Stomach (tissue), 9 donors: ENCODE measurements around the gene NOL12. TPM values are rescaled to one million over a fixed set of nuclear protein-coding genes. Genes with fewer than 3 reads are reported as not detected.
A peak's percentile ranks its signal among the peaks of the same experiment; 100 is the strongest.

Experiments
- DNase-seq, 2 donors: peaks; one replicate each; pipeline versions ENCODE4 v3.0.0 to v3.0.0-alpha.2; 2013 to 2019
- H3K27ac ChIP-seq, 5 donors: fragments of 200-600 bp in 4 of 5; sonication (generic) in 4 of 5; one replicate each; pipeline ENCODE4 v1.5.1; 2013 to 2019; ENCODE audit warnings: mild to moderate bottlenecking in 1 of 5, moderate library complexity in 1 of 5
- H3K27me3 ChIP-seq, 3 donors: fragments of 200-600 bp; sonication (generic); one replicate each; pipeline ENCODE4 v1.5.1; 2017 to 2019; ENCODE audit warnings: mixed run types in 1 of 3
- H3K36me3 ChIP-seq, 4 donors: fragments of 200-600 bp; sonication (generic); 1 replicate in 3 of 4; 2 replicates in 1 of 4; pipeline ENCODE4 v1.5.1; 2016 to 2019
- H3K4me1 ChIP-seq, 4 donors: fragments of 200-600 bp; sonication (generic); one replicate each; pipeline ENCODE4 v1.5.1; 2016 to 2019
- H3K4me3 ChIP-seq, 4 donors: fragments of 200-600 bp; sonication (generic) in 3 of 4; one replicate each; pipeline ENCODE4 v1.5.1; 2016 to 2019; ENCODE audit warnings: mild to moderate bottlenecking in 1 of 4
- H3K9me3 ChIP-seq, 4 donors: fragments of 200-600 bp; sonication (generic); one replicate each; pipeline ENCODE4 v1.5.1; 2016 to 2019
- EP300 ChIP-seq: sonication (generic); formaldehyde crosslinking; IDR thresholded peaks from one replicate; pipeline ENCODE4 v1.6.1; 2017; ENCODE audit warnings: antibody characterized with exemption
- POLR2A ChIP-seq, 4 donors: fragments of 450-650 bp; IDR thresholded peaks; one replicate each; pipeline ENCODE4 v1.6.1; 2016; ENCODE audit warnings: antibody characterized with exemption in 4 of 4, control low read depth in 2 of 4, mild to moderate bottlenecking in 1 of 4, moderate library complexity in 1 of 4
- POLR2AphosphoS5 ChIP-seq, 3 donors: sonication (generic); formaldehyde crosslinking; IDR thresholded peaks; one replicate each; pipeline ENCODE4 v1.6.1; 2016; ENCODE audit warnings: antibody characterized with exemption in 3 of 3
- WGBS, 5 donors: extraction: QIAGEN DNeasy Blood & Tissue Kit in 3 of 5; methylation state at CpG; one replicate each; pipeline versions ENCODE4 v1.1.5 to v1.1.7; 2013 to 2018; 5-methylcytosine and 5-hydroxymethylcytosine counted together
- intact Hi-C: fragments of 100-400 bp; cut with DNase I; formaldehyde crosslinking; loops from one replicate; pipeline ENCODE4 v1.15.1; 2023; ENCODE audit warnings: low total_unique reads
- polyA plus RNA-seq, 3 donors: library from polyadenylated mRNA; stranded (reverse); fragments of 200-250 nt; gene quantifications; one replicate each; pipeline ENCODE4 v1.2.3, GENCODE V29; 2013
- total RNA-seq, 5 donors: library from RNA; depleted of rRNA; stranded (reverse); fragments of >200 nt; gene quantifications; one replicate each; pipeline versions ENCODE4 v1.1.0 to v1.2.3, GENCODE V29; 2014 to 2016
- TF ChIP-seq, protein P1 (sequence below), 7 experiments: fragments of 450-650 bp in 4 of 7; fragments of 200-600 bp in 3 of 7; sonication (generic) in 3 of 7; IDR thresholded peaks; one replicate each; pipeline ENCODE4 v1.5.1; 2016 to 2019; ENCODE audit warnings: antibody characterized with exemption in 7 of 7, control low read depth in 2 of 7, mild to moderate bottlenecking in 1 of 7
- donor health status: healthy with polysubstance abuse.
- donor health status: Bipolar disorder and iron deficiency.
- donor health status: healthy.

The NOL12 gene
- total and polyA plus RNA-seq, 8 donors, result 9.3 to 64.6 (median 35.3) TPM

DNA sequence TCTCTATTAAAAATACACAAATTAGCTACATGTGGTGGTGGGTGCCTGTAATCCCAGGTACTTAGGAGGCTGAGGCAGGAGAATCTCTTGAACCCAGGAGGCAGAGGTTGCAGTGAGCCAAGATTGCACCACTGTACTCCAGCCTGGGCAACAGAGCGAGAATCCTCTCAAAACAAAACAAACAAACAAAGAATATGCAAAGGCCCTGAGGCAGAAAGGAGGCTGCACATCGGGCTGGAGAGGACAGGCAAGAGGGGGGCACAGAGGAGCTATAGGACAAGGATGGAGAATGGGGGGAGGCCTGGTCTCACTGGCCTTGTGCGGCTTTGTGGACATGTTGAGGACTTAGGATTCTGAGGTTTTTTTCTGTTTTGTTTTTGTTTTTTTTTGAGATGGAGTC lies 19.1 kb downstream of the NOL12 start:
- WGBS, 5 donors, result 93 to 98% (median 95%) methylated on average over 3 of the region's 3 CpGs
- Histone ChIP-seq H3K36me3 (no peaks in the 10 kb centered on the region), H3K27me3 (no peaks in the 10 kb centered on the region), H3K4me1 (peaks cover 0 to 21% (median 8%) of the 10 kb centered on the region in 4 donors), H3K27ac (no peak overlapping the region), H3K9me3 (no peaks in the 10 kb centered on the region), H3K4me3 (no peak overlapping the region)
- DNase-seq, result no peak
- TF ChIP-seq POLR2AphosphoS5 (IDR thresholded peaks at IDR 0.05) (no peak), EP300 (no peak), POLR2A (IDR thresholded peaks at IDR 0.05) (no peak)
- TF ChIP-seq, protein P1, sequence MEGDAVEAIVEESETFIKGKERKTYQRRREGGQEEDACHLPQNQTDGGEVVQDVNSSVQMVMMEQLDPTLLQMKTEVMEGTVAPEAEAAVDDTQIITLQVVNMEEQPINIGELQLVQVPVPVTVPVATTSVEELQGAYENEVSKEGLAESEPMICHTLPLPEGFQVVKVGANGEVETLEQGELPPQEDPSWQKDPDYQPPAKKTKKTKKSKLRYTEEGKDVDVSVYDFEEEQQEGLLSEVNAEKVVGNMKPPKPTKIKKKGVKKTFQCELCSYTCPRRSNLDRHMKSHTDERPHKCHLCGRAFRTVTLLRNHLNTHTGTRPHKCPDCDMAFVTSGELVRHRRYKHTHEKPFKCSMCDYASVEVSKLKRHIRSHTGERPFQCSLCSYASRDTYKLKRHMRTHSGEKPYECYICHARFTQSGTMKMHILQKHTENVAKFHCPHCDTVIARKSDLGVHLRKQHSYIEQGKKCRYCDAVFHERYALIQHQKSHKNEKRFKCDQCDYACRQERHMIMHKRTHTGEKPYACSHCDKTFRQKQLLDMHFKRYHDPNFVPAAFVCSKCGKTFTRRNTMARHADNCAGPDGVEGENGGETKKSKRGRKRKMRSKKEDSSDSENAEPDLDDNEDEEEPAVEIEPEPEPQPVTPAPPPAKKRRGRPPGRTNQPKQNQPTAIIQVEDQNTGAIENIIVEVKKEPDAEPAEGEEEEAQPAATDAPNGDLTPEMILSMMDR (IDR thresholded peaks at IDR 0.05), result no peak
- intact Hi-C loops, result no loop called here

DNA sequence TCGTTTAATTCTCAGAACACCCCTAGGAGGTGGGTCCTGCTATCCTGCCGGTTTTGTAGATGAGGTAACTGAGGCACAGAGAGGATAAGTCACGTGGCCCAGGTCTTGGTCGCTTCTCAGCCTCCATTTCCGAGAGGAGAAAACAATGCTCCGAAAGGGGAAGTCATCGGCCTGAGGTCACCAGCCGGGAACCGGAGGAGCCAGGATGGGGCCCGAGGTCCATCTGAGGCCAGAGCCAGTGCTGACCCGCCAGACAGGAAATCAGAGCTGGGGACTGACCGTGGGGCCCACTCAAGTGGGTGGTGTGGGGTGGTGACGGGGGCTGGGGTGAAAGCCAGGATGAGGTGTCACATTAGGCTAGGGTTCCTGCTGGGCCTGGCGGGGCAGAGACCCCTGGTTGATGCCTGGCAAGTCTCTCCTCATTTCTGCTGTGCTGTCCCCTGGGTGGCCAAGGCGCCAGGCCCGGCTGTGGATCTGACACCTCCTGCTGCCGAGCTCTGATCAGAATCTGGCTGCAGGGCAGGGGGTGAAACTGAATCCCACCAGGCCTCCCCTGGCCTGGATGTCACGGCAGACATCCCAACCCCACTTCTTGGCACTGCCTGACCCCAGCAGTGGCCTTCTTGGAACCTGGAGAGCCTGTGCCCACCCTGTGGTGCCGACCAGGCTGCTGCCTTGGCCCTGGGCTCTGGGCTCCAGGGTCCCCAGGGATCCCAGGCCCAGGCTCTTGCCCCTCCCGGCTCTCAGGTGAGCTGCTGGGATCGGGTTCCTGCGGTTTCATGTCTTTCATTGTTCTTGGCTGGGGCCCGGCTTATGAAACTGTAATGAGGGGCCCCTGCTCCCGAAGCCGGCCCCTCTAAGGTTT lies 22.7 kb downstream of the NOL12 start:
- no peak for DNase-seq
- H3K4me1 ChIP-seq, result no peaks in the 10 kb centered on the region
- intact Hi-C loops, result no loop called here
- H3K9me3 ChIP-seq, result no peaks in the 10 kb centered on the region
- H3K4me3 ChIP-seq, result no peak overlapping the region
- TF ChIP-seq, protein P1 (IDR thresholded peaks at IDR 0.05), result no peak
- TF ChIP-seq POLR2A (IDR thresholded peaks at IDR 0.05) (no peak), POLR2AphosphoS5 (IDR thresholded peaks at IDR 0.05) (no peak), EP300 (no peak)
- whole genome bisulfite sequencing, 5 donors, result 72 to 91% (median 88%) methylated on average over 14 to 25 of the region's 25 CpGs
- no peaks in the 10 kb centered on the region for H3K36me3 ChIP-seq
- H3K27me3 ChIP-seq, result no peaks in the 10 kb centered on the region
- H3K27ac ChIP-seq, result no peak overlapping the region

DNA sequence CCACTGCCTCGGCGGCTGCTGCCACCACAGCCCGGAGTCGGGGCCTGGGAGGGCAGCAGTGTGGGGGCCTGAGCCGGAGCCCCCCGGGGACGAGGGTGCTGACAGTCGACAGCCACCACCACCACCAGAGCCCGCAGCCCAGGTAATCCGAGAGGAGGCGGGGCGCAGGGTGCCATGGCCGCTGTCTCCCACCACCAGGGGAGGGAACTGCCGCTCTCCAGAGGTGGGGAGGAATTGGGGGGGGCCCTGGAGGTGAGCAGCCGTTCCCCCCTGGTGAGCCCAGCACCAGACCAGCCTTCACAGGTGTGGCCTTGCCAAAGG lies 23.3 kb downstream of the NOL12 start:
- H3K27me3 ChIP-seq, result no peaks in the 10 kb centered on the region
- no peaks in the 10 kb centered on the region for H3K36me3 ChIP-seq
- DNase-seq, result no peak
- H3K9me3 ChIP-seq, result no peaks in the 10 kb centered on the region
- intact Hi-C loops, result no loop called here
- H3K4me3 ChIP-seq, result no peak overlapping the region
- H3K27ac ChIP-seq, result no peak overlapping the region
- H3K4me1 ChIP-seq, result no peaks in the 10 kb centered on the region
- TF ChIP-seq, protein P1 (IDR thresholded peaks at IDR 0.05), result no peak
- TF ChIP-seq EP300 (no peak), POLR2AphosphoS5 (IDR thresholded peaks at IDR 0.05) (no peak), POLR2A (IDR thresholded peaks at IDR 0.05) (no peak)
- WGBS, 5 donors, result 95 to 97% (median 97%) methylated on average over 5 to 15 of the region's 15 CpGs

DNA sequence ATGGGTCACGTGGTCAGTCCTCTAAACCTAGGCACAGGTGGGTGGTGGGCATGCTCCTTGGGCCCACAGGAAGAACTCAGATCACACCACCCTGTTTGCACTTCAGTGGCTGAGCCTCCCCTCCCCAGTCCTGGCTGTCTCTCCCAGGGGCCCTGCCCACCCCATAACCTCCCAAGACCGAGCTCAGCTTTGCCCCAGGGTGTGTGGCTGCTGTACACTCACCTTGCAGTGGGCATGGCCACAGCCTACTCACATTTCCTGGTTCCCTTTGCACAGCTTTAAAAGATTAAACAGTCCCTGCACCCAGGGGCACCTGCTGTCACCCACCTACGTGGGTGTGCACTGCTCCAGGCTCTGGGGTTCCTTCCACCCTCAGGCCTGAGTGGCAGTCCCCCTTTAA lies 24.5 kb downstream of the NOL12 start:
- Histone ChIP-seq H3K27me3 (no peaks in the 10 kb centered on the region), H3K36me3 (no peaks in the 10 kb centered on the region), H3K4me3 (no peak overlapping the region), H3K4me1 (no peaks in the 10 kb centered on the region), H3K9me3 (no peaks in the 10 kb centered on the region), H3K27ac (no peak overlapping the region)
- intact Hi-C loops, result no loop called here
- peak in 1 of 2 donors; percentile 32 for DNase-seq
- WGBS, 5 donors, result 46 to 90% (median 79%) methylated on average over 2 to 3 of the region's 3 CpGs
- TF ChIP-seq POLR2A (IDR thresholded peaks at IDR 0.05) (no peak), POLR2AphosphoS5 (IDR thresholded peaks at IDR 0.05) (no peak), EP300 (no peak)
- TF ChIP-seq, protein P1 (IDR thresholded peaks at IDR 0.05), result no peak
